ENCODE measurements around the gene MRPS34. TPM values are rescaled to one million over a fixed set of nuclear protein-coding genes. Genes with fewer than 3 reads are reported as not detected.
A peak's percentile ranks its signal among the peaks of the same experiment; 100 is the strongest.

The MRPS34 gene
- total RNA-seq, 4 donors from 2014 or later: 67.3 to 146 (median 98.1) TPM

GRCh38 chr16:1727651-1728624, 45.0 kb downstream of the MRPS34 start:
- intact Hi-C loops (cut with DNase I): no loop called here
- no peak overlapping the region for H3K27ac ChIP-seq
- no peaks in the 10 kb centered on the region for H3K9me3 ChIP-seq
- H3K4me3 ChIP-seq (replicated peaks in 1 of 3): no peak overlapping the region
- no peak for DNase-seq
- no peaks in the 10 kb centered on the region for H3K27me3 ChIP-seq
- TF ChIP-seq POLR2A (IDR thresholded peaks at IDR 0.05): no peak
- TF ChIP-seq, protein P1, sequence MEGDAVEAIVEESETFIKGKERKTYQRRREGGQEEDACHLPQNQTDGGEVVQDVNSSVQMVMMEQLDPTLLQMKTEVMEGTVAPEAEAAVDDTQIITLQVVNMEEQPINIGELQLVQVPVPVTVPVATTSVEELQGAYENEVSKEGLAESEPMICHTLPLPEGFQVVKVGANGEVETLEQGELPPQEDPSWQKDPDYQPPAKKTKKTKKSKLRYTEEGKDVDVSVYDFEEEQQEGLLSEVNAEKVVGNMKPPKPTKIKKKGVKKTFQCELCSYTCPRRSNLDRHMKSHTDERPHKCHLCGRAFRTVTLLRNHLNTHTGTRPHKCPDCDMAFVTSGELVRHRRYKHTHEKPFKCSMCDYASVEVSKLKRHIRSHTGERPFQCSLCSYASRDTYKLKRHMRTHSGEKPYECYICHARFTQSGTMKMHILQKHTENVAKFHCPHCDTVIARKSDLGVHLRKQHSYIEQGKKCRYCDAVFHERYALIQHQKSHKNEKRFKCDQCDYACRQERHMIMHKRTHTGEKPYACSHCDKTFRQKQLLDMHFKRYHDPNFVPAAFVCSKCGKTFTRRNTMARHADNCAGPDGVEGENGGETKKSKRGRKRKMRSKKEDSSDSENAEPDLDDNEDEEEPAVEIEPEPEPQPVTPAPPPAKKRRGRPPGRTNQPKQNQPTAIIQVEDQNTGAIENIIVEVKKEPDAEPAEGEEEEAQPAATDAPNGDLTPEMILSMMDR (IDR thresholded peaks at IDR 0.05): no peak
- peaks cover 5 to 10% of the 10 kb centered on the region in 2 donors for H3K4me1 ChIP-seq
- WGBS, 2 donors: 92 to 93% methylated on average over 22 to 34 of the region's 37 CpGs
- peaks cover 32% of the 10 kb centered on the region in 2 donors for H3K36me3 ChIP-seq

GRCh38 chr16:1726661-1727502, 46.1 kb downstream of the MRPS34 start:
- peaks cover 25 to 32% of the 10 kb centered on the region in 2 donors for H3K36me3 ChIP-seq
- WGBS, 2 donors: 93 to 95% methylated on average over 29 to 30 of the region's 32 CpGs
- no peak for DNase-seq
- intact Hi-C loops (cut with DNase I): no loop called here
- no peaks in the 10 kb centered on the region for H3K9me3 ChIP-seq
- no peak overlapping the region for H3K27ac ChIP-seq
- TF ChIP-seq, protein P1 (IDR thresholded peaks at IDR 0.05): no peak
- no peak for TF ChIP-seq POLR2A (IDR thresholded peaks at IDR 0.05)
- H3K27me3 ChIP-seq: no peaks in the 10 kb centered on the region
- no peak overlapping the region for H3K4me3 ChIP-seq (replicated peaks in 1 of 3)
- peaks cover 6 to 20% of the 10 kb centered on the region in 2 donors for H3K4me1 ChIP-seq

DNA sequence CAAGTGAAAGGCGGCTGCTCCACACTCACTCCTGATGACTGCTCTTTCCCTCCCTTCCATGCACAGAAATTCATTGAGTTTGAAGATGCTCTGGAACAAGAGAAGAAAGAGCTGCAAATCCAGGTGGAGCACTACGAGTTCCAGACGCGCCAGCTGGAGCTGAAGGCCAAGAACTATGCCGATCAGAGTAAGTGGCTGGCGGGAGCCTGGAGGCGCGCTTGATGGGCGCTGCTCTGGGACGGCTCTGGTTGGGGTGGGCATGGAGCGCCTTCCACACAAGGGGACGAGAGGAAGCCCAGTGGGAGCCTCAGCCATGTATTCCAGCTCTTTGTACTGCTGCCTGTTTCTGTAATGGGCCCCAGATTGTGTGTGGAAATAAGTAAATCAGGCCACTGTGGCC, 48.4 kb downstream of the MRPS34 start:
- 94 to 95% methylated on average over 12 of the region's 12 CpGs for WGBS, 2 donors
- intact Hi-C loops (cut with DNase I): no loop called here
- H3K4me3 ChIP-seq (replicated peaks in 1 of 3): no peak overlapping the region
- no peak for DNase-seq
- TF ChIP-seq, protein P1 (IDR thresholded peaks at IDR 0.05): no peak
- TF ChIP-seq POLR2A (IDR thresholded peaks at IDR 0.05): no peak
- H3K27ac ChIP-seq: no peak overlapping the region
- peaks cover 23 to 30% of the 10 kb centered on the region in 2 donors for H3K36me3 ChIP-seq
- peaks cover 14 to 27% of the 10 kb centered on the region in 2 donors for H3K4me1 ChIP-seq
- H3K9me3 ChIP-seq: no peaks in the 10 kb centered on the region
- no peaks in the 10 kb centered on the region for H3K27me3 ChIP-seq

GRCh38 chr16:1723450-1724147, 49.3 kb downstream of the MRPS34 start:
- no peak overlapping the region for H3K4me3 ChIP-seq (replicated peaks in 1 of 3)
- TF ChIP-seq POLR2A (IDR thresholded peaks at IDR 0.05): no peak
- TF ChIP-seq, protein P1 (IDR thresholded peaks at IDR 0.05): peak; percentile 65 to 88 (median 70)
- peaks cover 14 to 22% of the 10 kb centered on the region in 2 donors for H3K36me3 ChIP-seq
- H3K4me1 ChIP-seq: peaks cover 14 to 27% of the 10 kb centered on the region in 2 donors
- WGBS, 2 donors: 41 to 48% methylated on average over 6 of the region's 6 CpGs
- H3K27ac ChIP-seq: peak overlapping the region in 2 of 3 donors; percentile 32 to 39
- H3K9me3 ChIP-seq: no peaks in the 10 kb centered on the region
- H3K27me3 ChIP-seq: no peaks in the 10 kb centered on the region
- peak; percentile 49 to 62 for DNase-seq
- intact Hi-C loops (cut with DNase I): no loop called here

Small RNAs within 50 kb of the gene (microRNA-seq; reads per million reads assigned to microRNA genes)
- gene MIR3177: 1.8 reads per million

Small RNAs within 50 kb of the gene (small RNA-seq; reads per million reads assigned to genes)
- gene MIR3177: not detected

Other genes starting within 250 kb of the MRPS34 start
- 10 to 100 TPM; 38.5 to 85.3 (median 66.0) TPM for gene TMEM204, start 239.5 kb downstream of the MRPS34 start, total RNA-seq
- gene IFT140, start 161.1 kb downstream of the MRPS34 start, total RNA-seq: 10 to 100 TPM; 53.9 to 89.9 (median 79.8) TPM
- 10 to 100 TPM; 11.0 to 20.8 (median 15.6) TPM for gene CRAMP1, start 160.8 kb downstream of the MRPS34 start, total RNA-seq
- gene JPT2, start 94.9 kb downstream of the MRPS34 start, total RNA-seq: 10 to 100 TPM; 30.8 to 50.3 (median 44.9) TPM
- 100 to 1,000 TPM in 1 of 4 donors, 10 to 100 TPM in 3; 45.7 to 137 (median 60.4) TPM for gene MAPK8IP3, start 66.9 kb downstream of the MRPS34 start, total RNA-seq
- gene NME3, start 1.6 kb downstream of the MRPS34 start, total RNA-seq: 100 to 1,000 TPM in 2 of 4 donors, 10 to 100 TPM in 2; 43.7 to 173 (median 103) TPM
- gene EME2, start 324 bp downstream of the MRPS34 start, total RNA-seq: 10 to 100 TPM; 12.8 to 31.8 (median 22.0) TPM
- 10 to 100 TPM; 52.2 to 87.3 (median 68.5) TPM for gene SPSB3, start 9.4 kb upstream of the MRPS34 start, total RNA-seq
- gene NUBP2, start 9.8 kb upstream of the MRPS34 start, total RNA-seq: 100 to 1,000 TPM in 3 of 4 donors, 10 to 100 TPM in 1; 47.3 to 122 (median 106) TPM
- 1 to 10 TPM in 3 of 4 donors, under 1 TPM in 1; 0.13 to 4.2 (median 1.8) TPM for gene IGFALS, start 20.6 kb upstream of the MRPS34 start, total RNA-seq
- 100 to 1,000 TPM in 3 of 4 donors, 10 to 100 TPM in 1; 91.7 to 150 (median 119) TPM for gene HAGH, start 53.7 kb upstream of the MRPS34 start, total RNA-seq
- 10 to 100 TPM; 40.9 to 52.5 (median 45.0) TPM for gene FAHD1, start 54.1 kb upstream of the MRPS34 start, total RNA-seq
- gene MEIOB, start 99.0 kb upstream of the MRPS34 start, total RNA-seq: under 1 TPM in 1 of 4 donors, not detected in 3; 0.13 TPM
- under 1 TPM in 1 of 4 donors, not detected in 3; 0.54 TPM for gene HS3ST6, start 145.3 kb upstream of the MRPS34 start, total RNA-seq
- 10 to 100 TPM in 2 of 4 donors, 1 to 10 TPM in 2; 5.0 to 43.7 (median 12.4) TPM for gene MSRB1, start 170.1 kb upstream of the MRPS34 start, total RNA-seq
- gene RPL3L, start 181.6 kb upstream of the MRPS34 start, total RNA-seq: not detected
- 100 to 1,000 TPM; 174 to 325 (median 284) TPM for gene NDUFB10, start 186.4 kb upstream of the MRPS34 start, total RNA-seq
- 1,000 to 10,000 TPM in 3 of 4 donors, 100 to 1,000 TPM in 1; 976 to 2,244 (median 1,167) TPM for gene RPS2, start 191.7 kb upstream of the MRPS34 start, total RNA-seq
- gene RNF151, start 193.7 kb upstream of the MRPS34 start, total RNA-seq: not detected
- 10 to 100 TPM; 34.4 to 91.8 (median 53.7) TPM for gene TBL3, start 198.9 kb upstream of the MRPS34 start, total RNA-seq
- not detected for gene NOXO1, start 208.3 kb upstream of the MRPS34 start, total RNA-seq
- gene GFER, start 211.1 kb upstream of the MRPS34 start, total RNA-seq: 10 to 100 TPM in 3 of 4 donors, 1 to 10 TPM in 1; 7.8 to 37.2 (median 22.3) TPM
- not detected for gene SYNGR3, start 216.8 kb upstream of the MRPS34 start, total RNA-seq
- gene ZNF598, start 236.7 kb upstream of the MRPS34 start, total RNA-seq: 10 to 100 TPM; 19.0 to 38.4 (median 27.4) TPM
- under 1 TPM in 2 of 4 donors, not detected in 2; 0.54 to 0.63 TPM for gene NPW, start 246.7 kb upstream of the MRPS34 start, total RNA-seq